Measurements from ENCODE around the gene ACSF2.
"Not testable (repeated sequence)": the region's sequence is repeated elsewhere in the genome, so short reads cannot be mapped to it uniquely, and the experiment has no call there.

ACSF2 gene, protein sequence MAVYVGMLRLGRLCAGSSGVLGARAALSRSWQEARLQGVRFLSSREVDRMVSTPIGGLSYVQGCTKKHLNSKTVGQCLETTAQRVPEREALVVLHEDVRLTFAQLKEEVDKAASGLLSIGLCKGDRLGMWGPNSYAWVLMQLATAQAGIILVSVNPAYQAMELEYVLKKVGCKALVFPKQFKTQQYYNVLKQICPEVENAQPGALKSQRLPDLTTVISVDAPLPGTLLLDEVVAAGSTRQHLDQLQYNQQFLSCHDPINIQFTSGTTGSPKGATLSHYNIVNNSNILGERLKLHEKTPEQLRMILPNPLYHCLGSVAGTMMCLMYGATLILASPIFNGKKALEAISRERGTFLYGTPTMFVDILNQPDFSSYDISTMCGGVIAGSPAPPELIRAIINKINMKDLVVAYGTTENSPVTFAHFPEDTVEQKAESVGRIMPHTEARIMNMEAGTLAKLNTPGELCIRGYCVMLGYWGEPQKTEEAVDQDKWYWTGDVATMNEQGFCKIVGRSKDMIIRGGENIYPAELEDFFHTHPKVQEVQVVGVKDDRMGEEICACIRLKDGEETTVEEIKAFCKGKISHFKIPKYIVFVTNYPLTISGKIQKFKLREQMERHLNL

DNA sequence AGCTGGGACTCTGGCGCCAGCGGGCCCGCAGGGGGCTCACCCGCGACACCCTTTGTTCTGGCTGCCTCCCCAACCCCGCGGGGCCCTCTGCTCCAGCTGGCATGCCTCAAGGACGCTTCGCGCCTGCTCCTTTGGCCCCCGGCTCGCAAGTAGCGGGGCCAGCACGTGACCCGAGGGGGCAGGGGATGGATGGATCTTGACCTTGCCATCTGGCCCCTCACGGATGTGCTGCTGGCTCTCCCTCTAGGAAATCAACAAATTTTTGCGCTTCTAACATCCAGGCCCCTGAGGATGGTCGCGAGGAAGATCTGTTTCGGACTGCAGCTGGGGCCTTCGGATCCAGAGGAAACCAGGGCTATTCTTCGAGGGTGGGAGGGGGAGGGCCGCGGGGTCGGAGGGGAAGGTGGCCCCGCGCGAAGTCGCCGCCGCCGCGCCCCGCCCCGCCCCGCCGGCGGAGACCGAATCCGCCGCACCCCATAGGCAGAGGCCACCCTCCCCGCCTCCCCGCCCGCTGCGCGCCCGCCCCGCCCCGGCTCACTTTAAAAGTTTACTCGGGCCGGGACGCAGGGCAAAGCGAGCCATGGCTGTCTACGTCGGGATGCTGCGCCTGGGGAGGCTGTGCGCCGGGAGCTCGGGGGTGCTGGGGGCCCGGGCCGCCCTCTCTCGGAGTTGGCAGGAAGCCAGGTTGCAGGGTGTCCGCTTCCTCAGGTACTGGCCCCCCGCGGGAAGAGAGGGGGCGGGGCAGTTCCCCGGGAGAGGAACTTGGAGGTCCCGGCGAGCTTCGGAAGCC, at the start of gene ACSF2:
ACSF2 (plus strand) TSS at position 537 of the 790 bp plus-strand sequence; CDS start at position 581, 44 bp downstream.
- peak; percentile 63 for DNase-seq

DNA sequence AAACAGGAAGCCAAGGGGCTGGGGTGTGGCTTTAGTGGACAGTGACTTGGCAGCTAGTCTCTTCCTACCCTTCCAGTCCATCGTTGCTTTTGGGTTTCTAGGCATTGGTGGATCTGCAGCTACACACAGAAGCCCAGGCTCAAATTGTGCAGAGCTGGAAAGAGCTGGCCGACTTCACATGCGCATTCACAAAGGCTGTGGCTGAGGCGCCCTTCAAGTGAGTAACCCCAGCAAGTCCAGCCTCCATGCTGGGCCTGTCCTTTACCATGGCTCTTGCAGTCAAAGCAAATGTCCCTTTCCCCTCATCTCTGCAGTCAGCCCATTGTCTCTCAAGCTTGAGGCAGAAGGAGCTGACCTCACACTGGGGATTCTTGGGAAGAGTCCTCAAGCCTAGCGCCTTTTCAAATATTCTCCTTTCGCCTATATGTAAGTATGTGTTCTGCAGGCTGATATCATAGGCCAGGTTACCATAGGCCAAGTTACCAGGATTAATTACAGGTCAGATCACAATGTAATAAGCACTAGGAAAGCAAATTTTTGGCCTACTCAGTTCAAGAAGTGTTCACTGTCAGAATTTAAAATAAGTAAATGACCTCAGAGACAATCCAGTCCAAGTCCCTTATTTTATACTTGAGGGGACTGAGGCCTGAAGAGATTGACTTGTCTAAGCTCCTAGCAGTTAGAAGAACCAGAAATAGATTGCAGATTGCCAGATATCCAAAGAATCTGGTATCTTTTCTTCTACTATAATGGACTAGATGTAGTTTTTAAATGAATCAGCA, 46.5 kb upstream of the ACSF2 start:
- DNase-seq = no peak

DNA sequence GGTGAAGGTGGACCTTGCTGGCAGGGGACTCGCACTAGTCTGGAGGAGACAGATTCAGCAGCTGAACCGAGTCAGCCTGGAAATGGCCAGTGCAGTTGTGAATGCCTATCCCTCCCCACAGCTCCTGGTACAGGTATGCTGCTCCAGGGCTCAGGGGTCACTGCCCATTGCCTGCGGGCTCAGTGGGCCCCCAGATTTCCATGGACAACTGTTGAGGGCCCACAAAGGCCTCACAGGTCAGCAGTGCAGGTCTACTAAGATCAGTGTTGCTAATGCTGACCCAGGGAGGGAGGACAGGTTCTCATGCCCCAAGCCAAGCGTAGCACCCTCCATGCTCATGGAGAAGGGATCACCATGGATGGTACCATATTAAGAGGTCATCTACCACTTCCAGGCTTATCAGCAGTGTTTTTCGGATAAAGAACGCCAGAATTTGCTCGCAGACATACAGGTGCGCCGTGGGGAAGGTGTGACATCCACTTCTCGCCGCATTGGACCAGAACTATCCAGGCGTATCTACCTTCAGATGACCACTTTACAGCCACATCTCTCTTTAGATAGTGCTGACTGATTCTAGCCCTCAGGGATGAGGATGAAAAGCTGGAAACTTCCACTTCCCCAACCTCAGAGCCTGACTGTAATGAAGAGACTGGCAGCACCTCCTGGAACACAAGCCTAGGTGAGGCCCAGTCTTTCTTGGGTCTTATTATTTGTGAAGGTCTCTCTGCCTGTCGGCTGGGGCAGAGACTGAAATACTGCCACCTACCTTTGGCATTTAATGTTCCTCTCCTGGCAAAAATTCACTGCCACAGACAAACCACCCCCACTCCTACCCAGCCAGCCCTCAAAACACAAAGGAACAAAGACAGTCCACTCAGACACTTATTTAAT, 45.4 kb upstream of the ACSF2 start:
- DNase-seq = no peak

DNA sequence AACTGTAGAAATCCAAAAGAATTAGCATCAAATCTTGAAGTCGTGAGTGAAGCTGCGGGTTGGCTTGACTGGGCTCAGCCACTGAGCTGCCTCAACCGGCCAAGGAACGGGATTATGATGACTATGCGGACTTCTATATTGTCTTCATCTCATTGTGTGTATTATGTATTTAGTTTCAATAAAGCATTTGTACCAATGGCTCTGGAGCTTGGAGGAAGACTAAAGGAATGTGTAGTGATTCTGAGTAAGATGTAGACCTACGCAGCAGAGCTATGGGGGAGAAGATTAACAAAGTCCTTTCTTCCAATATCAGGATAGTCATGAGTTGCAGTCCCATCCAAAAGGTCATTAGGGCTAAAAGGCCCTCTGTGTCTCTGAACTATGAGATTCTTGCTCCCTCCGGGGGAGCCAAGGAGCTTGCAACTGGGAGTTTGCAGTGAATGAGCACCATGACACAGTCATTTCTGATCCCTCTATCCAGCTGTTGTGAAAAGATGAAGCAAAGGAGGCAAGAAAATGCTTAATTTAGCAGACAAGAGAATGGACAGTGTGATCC, 44.7 kb upstream of the ACSF2 start:
- no peak for DNase-seq

DNA sequence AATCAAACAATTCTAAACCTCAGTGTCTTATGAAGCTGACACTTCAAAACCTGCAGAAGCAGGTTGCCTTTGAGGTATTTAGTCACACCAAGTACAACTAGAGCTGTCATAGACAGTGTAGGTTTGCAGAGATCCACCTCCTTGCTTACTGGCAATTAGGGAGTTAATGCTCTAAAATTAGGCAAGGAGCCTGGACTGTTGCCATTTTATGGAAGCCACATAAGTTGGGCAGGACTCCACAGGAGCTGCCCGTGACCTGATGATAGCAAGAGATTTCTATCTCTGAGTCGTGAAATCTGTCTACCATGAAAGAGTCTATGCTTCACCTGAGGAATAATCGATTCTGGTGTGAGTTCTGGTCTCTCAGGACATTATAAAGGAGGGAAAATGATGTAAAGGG, 44.1 kb upstream of the ACSF2 start:
- DNase-seq = no peak

DNA sequence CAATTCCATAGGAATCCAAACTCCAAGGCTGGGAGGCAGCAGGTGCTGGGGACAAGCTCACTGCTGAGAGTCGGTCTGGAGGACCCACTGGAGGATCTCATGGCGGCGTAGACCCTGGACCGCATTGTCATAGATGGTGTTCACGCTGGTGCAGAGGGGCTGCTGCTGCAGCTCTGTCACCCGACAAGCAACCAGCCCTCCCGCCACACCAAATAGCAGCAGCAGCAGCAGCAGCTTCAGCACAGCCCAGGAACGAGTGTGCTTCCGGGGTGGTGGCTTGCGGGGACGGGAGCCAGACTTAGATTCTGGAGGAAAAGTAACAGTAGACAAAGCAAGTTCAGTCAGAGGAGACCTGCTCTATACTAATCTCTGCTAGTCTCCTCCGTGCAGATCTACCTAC, 43.1 kb upstream of the ACSF2 start:
- DNase-seq = no peak

DNA sequence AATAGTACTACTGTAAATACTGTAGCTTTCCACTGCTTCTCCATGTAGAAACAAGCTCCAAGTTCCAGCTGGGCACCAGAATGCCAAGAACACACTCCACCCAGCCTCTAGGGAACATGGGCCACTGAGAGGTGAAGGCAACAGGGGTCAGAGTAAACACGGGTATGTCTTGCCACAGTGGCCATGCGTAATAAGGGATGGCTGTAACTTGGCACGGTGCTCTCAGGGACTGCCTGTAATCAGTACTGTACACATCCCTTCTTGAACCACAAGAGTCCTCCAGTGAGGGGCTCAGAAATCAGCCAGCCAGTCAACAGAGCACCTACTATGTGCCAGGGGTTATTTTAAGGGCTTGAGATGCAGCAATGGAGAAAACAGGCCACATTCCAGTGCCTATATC, 39.5 kb upstream of the ACSF2 start:
- DNase-seq = no peak

DNA sequence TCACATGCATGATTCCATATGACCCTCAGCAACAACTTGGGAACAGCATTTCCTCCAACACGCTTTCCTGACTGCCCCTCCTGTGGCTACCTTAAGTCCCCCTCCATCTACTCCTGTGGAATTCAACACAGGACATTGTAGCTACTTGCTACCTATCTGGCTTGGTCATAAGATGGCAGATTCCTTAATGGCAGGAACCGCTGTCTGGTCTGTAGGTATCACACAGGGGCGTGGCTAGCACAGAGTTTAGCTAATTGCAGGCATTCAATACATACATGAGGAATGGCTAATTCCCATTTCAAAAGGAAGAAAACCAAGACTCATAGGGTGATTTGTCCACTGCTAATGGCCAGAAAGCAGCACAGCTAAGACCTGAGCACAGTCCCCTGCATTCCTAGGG, 37.3 kb upstream of the ACSF2 start:
- no peak for DNase-seq

DNA sequence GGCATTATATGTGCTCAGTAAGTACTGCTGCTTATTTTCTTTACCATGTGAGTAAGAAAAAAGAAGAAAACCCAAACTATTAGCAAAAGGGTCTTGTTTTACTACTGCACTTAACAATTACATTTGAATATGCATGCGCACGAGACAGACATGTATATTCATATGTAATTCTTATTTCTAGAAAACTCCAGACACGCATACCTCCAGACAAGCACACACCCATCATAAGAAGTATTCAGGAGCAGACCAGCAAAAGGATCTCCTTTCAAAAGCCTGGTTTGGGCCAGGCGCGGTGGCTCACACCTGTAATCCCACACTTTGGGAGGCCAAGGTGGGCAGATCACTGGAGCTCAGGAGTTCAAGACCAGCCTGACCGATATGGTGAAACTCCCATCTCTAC, 36.5 kb upstream of the ACSF2 start:
- DNase-seq = no peak

DNA sequence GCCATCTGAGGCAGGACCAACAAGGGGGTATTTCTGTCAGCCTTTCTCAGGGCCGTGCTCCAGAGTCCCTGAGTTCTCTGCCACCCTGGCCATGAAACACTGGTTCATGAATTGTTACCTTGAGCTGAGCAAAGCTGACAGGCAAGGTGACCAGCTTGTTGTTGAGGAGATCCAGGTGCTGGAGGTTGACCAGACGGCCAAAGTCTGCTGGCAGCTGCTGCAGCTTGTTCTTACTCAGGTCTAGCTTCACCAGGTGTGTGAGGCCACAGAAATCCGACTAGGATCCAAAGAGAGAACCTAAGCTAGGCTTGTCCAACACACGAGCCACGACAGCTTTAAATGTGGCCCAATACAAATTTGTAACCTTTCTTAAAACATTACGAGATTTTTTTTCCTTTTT, 33.4 kb upstream of the ACSF2 start:
- no peak for DNase-seq

DNA sequence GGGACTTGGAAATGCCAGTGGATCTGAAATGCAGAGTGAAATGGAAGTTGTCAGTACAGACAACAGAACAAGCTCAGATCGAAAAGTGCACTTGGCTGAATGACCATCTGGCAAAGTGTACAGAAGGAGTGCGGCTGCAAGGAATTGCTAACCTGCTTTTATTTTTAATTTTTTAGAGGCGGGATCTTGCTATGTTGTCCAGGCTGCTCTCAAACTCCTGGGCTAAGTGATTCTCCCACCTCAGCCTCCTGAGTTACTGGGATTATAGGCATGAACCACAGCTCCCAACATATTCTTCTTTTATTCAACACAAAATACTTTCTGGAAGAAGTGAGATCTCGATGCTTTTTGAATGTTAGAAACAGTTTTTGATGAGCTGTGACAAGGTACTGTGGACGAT, 32.3 kb upstream of the ACSF2 start:
- no peak for DNase-seq

DNA sequence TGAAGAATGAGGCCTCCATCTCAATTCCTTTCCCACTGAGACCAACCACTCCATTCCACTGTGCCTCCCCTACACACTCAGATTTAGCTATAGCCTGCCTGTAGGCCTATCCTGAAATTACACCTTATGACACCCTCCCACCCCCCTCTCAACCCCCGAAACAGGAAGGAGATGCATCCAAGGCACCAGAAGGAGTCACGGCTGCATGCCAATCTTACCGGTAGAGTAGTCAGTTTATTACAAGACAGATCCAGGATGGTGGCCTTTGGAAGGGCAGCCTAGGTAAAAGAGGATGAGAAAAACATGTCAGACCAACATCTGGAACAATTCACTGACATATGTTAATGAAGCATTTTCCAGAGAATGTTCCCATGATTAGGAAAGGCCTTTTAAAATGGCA, 31.3 kb upstream of the ACSF2 start:
- no peak for DNase-seq

DNA sequence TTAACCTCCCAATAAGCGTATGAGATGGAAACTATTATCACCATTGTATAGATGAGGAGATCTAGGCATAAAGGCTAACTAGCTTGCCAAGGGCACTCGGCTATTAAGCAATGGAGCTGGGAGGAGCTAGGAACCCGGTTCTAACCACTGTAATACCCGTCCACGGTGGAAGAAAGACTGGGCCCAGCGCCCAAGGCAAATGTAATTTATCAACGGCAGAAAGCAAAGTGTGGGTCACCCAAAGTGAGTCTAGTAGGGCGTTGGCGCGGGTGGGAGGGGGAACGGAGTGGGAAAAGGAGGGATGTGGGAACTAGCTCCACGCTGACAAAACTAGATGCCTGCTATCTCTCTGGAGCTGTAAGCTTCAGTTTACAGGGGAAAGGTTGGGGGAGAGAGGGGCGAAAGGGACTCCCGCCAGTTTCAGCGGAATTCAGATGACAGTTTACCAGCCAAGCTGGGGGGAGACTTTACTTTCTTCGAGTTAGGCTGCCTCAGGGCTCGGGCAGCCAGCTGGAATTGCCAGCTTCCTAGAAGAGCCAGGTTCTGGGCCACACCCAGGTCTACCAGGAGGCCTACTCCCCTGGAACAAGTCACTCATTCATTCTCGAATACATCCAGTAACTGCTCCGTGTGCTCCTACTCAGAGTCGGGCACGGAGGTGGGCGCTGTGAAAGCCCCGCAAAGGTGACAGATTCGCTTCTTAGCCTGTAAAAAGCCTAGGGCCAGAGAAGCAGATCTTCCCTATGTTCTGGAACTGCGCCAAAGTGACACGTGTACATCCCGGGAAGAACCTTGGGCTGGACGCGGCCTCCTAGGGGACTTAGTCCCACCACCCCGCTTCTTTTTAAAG, 29.5 kb upstream of the ACSF2 start:
- DNase-seq = no peak

DNA sequence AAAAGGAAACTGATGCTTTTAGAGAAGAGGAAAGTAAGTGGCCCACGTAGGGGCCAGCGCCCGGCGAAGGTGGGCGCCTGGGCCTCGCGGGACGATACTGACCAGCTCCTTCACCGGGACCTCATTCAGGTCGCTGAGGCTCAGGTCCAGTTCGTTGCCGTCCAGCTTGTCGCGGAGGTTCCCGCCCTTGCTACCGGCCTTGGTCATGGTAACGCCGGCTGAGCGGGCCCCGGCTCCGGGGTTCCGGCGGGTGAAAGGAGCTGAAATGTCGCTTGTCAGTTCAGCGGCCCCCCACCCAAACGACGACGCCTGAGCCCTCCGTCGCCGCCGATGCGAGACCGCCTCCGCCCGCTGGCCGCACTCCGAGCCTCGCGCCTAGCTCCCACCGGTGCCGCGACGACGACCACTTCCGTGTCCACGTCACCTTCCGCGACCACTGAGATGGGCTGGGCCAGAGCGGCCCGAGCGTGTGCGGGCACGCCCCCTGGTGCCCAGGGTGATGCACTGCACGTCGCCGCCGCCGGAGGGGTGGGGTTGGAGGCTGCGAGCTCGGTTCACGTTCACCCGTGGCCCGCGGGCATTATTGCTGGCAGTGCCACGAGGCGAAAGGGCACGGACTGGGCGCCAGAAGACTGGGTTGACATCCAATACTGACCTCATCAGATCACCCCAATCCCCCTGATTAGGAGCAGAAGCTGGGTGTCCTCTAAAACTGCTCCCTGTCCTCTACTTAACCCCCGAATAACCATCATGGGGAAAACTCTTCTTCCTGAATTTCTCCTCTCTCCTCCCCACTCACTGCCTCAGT, 28.7 kb upstream of the ACSF2 start, which contains the start of gene LRRC59:
LRRC59 (minus strand) TSS at position 413 of the 808 bp plus-strand sequence; CDS start at position 207, 206 bp downstream.
- peak; percentile 92 for DNase-seq

DNA sequence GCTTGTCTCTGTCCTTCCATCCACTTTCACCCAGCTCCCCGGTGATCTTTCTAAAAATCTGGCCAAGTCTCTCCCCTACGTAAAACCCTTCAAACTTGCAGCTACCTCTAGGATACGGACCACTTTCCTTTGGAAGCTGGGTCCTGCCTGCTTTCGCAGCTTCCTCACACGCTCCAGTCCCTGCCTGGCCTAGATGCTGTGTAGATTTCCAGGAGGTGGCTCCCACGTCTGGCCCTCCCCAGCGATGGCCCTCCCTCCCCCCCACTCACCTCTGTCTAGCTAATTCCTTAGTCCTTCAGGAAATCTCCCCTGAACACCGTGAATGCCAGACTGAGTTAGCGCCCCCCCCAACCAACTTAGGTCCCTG, 28.1 kb upstream of the ACSF2 start:
- DNase-seq = no peak

DNA sequence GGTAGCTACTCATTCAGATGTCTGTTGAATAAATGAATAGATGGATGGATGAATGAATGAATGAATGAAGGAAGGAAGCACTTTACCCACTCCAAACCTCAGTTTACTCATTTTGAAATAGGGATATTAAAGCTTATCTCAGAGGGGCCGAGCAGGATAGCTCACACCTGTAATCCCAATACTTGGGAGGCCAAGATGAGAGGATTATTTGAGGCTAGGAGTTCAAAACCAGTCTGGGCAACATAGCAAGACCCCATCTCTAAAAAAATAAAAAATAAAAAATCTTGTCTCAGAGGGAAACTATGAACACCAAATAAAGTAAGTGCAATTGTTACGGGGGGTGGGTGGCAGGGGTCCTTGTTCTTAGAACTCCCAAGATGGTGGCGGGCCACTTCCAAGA, 27.3 kb upstream of the ACSF2 start:
- not testable (repeated sequence) for DNase-seq

DNA sequence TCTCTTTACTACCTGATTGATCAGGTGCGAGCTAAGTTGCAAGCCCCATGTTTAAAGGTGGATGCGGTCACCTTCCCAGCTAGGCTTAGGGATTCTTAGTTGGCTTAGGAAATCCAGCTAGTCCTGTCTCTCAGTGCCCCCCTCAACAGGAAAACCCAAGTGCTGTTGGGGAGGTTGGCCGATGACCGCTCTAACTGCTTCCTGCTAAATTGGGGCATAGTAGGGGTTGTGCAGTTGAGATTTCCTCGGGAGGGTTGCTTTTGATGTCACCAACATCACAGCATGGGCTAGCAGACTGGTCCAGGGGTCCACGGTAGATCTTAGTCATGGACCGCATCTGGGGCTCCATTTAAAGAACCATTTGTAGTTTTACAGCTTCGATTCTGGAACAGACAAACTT, 26.4 kb upstream of the ACSF2 start:
- DNase-seq = not testable (repeated sequence)

DNA sequence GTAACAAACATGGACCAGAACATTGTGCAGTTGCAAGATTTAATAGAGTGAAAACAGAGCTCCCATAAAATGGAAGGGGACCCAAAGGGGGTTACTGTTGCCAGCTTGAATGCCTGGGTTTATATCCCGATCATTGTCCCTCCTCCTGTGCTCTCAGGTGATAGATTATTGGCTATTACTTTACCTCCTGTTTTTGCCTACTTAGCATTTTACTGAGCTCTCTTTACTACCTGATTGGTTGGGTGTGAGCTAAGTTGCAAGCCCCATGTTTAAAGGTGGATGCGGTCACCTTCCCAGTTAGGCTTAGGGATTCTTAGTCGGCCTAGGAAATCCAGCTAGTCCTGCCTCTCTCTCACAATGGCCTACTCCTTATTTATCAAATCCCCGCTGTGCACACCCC, 20.7 kb upstream of the ACSF2 start:
- not testable (repeated sequence) for DNase-seq

DNA sequence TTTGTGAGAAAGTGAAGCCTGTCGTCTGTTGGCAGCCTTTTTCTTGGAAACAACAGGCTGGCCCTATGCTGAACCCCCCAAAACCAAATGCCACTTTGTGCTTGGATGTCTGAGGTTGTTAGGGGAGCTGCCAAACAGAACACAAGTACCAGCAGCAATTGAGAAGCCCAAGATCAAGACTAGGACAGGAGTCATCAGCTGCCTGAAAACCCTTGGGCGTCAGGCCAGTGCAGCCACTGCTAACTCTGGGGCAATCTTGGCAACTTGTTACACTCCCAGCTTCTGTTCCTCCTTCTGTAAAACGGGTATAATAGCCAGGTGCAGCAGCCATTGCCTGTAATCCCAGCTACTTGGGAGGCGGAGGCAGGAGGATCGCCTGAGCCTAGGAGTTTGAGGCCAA, 19.4 kb upstream of the ACSF2 start:
- no peak for DNase-seq

DNA sequence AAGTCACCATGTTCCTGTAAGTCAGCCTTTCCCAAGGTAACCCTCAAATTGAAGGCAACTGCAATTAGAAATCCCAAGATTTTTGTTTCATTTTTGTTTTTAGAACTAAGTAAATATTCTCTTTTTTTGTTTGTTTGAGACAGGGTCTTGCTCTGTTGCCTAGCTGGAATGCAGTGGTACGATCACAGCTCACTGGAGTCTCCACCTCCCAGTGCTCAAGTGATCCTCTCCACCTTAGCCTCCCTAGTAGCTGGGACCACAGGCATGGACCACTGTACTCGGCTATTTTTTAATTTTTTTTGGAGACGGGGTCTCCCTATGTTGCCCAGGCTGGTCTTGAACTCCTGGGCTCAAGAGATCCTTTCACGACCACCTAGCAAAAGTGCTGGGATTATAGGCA, 18.1 kb upstream of the ACSF2 start:
- no peak for DNase-seq
